ENCODE measurements around the gene NELL1.

GRCh38 chr11:20638074-20638473, 31.3 kb upstream of the NELL1 start:
- TF ChIP-seq CTCF (IDR thresholded peaks at IDR 0.05; ENCODE audit: low read depth, low read length, poor library complexity, severe bottlenecking) (no peak), EZH2phosphoT487 (IDR thresholded peaks at IDR 0.05; ENCODE audit: borderline replicate concordance, low read length) (no peak)
